GM18951 (cell line): ENCODE measurements around the gene TXNL4A.
"Not testable (repeated sequence)": the region's sequence is repeated elsewhere in the genome, so short reads cannot be mapped to it uniquely, and the experiment has no call there.

Experiments
- POLR2A ChIP-seq: IDR thresholded peaks from 4 replicates; pipeline ENCODE4 v1.6.1; 2011; ENCODE audit warnings: mild to moderate bottlenecking; ENCODE audit not compliant: insufficient read length, insufficient read depth; ENCODE audit errors: extremely low read depth
- in situ Hi-C: fragments of 300-500 bp; cut with MboI; formaldehyde crosslinking; loops from one replicate; pipeline ENCODE4 v1.12.0; 2022; ENCODE audit warnings: low sequenced_read_pairs, mixed read lengths, inconsistent platforms; ENCODE audit not compliant: unreplicated experiment

The TXNL4A gene

DNA sequence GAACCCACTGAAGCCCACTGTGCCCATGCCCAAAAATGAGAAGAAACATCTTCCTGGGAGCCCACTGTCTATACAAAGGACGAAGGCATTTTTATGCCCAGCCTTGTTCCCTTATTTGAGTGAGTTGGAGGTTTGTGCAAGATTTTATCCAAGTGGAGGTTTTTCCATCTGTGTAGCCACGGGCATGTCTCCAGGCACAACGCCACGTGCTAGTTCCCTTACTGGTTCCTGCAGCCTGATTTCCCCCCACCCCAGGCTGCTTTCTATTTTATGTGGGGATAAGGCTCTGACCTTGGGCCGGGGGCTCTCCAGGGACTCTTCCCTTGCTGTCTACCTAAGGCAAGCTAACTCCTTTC is 22.2 kb upstream of the TXNL4A start:
- in situ Hi-C loops: no loop called here
- TF ChIP-seq POLR2A: no peak

DNA sequence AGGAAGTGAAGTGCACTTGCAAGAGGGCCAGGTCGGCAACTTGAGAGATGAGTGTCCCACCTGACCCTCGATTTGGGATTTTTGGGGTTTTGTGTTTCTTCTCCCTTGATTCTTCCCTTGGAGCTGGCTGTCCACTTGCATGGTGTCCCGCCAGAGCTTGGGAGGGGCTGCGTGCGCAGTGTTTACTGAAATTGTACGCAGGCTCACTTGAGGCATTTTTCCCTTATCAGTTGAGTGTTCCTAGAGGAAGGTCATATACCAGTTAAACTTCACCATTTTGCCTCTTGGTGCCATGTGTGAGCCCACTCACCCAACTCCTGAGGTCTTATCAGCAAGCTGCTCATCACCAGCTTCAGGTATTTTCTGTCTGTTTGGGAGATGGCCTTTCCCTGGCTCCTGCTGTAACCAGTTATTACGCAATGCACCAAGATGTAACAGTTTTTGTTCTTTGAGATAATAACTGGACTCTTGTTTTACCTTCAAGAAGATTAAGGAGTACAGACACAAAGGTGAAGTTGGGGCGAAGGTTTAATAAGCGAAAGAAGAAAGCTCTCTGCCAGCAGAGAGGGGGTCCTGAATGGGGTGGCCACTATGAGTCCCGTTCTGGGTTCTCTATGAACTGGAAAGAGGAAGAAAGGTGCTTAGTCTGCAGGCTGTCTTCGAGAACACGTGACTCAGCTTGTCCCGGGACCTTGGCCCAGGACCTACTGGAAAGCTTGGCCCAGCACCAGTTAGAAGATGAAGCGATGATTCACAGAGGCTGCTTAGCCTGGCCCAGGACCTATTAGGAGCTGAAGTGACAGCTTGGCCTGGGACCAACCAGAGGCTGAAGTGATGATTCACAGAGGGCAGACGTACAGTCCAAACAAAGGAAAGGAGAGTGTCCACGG is 21.5 kb upstream of the TXNL4A start:
- in situ Hi-C loops: no loop called here
- TF ChIP-seq POLR2A: no peak

DNA sequence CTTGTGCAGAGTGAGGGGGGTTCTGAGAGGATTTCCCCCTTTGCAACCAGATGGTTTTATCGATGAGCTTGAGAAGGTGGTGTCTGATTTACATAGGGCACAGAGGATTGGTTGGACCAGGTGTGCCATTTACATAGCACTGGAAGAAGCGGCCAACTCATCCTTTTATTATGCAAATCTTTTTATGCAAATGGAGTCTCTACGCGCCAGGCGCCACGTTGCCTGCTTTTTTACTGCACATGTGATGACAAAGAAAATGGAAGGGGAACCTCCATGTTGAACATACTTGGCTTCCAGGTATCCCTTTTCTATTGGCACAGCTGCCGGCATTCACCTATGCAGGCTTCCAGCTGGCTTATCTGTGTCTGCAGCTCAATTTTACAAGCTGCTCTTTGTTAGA is 18.4 kb upstream of the TXNL4A start:
- TF ChIP-seq POLR2A: no peak
- in situ Hi-C loops: no loop called here

DNA sequence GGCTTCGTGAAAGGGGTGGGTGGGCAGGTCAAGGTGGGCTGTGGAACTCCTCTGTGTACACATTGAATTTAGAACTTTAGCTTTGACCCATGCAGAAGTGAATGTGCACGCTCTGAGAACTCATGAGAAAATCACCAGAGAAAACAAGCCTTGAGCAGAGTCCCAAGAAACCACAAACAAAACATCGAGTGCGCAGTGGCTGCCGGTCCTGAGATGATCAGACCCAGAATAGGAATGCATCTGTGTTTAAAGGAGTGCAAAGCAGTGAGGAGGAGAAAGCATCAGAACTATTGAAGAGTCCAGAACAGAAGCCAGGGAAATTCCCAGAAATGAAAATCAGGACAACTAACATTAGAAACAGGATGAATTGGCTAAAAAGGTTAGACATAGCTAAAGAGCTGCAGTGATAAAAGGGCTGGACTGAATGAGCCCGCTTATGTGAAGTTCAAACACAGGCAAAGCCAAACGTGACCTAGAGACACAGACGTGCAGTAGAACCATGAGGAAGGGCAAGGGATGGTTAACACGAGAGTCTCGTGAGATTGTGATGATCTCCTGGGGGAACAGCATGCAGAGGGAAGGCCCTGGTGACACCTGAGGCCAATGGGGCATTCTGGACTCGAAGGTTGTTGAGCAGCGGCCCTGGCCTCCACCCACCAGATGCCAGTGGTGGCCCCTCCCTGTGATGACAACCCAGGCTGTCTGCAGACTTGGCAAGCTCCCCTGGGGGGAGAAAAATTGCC is 16.4 kb upstream of the TXNL4A start:
- TF ChIP-seq POLR2A: no peak
- in situ Hi-C loops: no loop called here

DNA sequence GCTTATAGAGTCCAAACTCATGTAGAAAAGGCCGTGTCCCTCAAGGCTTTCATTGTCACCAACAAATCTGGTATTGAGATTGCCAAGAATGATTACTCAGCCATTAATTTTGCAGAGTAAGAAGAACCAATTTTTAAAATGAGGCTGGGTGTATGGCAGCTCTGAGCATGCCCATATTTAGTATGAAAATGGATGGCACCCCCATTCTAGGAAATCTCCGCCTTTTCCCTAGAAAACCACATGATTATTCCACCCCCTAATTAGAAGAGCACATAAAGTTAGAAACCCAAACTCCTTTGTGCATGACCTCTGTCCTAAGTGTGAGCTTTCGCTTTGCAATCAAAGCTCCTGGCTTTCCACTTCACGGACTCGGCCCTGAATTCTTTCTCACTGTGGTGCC is 14.1 kb upstream of the TXNL4A start:
- no peak for TF ChIP-seq POLR2A
- in situ Hi-C loops: no loop called here

DNA sequence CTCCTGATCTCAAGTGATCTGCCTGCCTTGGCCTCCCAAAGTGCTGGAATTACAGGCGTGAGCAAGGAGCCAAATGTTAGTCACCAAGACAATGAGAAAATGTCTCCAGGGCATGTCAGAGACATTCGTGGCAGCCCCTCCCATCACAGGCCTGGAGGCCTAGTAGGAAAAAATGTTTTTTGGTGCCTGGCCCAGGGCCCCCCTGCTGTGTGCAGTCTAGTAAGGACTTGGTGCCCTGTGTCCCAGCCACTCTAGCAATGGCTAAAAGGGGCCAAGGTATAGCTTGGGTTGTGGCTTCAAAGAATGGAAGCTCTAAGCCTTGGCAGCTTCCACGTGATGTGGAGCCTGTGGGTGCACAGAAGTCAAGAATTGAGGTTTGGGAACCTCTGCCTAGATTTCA is 12.5 kb upstream of the TXNL4A start:
- TF ChIP-seq POLR2A: no peak
- in situ Hi-C loops: no loop called here

DNA sequence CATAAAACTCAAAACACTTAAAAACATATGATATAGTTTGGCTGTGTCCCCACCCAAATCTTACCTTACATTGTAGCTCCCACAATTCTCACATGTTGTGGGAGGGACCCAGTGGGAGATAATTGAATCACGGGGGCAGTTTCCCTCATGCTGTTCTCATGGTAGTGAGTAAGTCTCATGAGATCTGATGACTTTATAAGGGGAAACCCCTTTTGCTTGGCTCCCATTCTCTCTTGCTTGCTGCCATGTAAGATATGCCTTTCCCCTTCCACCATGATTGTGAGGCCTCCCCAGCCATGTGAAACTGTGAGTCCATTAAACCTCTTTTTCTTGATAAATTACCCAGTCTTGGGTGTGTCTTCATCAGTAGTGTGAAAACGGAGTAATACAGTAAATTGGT is 11.3 kb upstream of the TXNL4A start:
- in situ Hi-C loops: not testable (repeated sequence)

DNA sequence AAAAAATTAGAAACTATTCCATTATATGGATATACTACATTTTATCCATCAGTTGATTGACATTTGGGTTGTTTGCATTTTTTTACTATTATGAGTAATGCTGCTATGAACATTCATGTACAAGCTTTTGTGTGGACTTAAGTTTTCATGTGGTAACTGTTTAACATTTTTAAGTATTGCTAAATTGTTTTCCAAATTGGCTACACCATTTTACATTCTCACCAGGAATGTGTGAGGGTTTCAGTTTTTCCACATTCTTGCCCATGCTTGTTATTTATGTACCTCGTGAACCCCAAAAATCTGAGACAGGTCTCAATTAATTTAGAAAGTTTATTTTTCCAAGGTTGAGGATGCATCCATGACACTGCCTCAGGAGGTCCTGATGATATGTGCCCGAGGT is 3.1 kb upstream of the TXNL4A start:
- in situ Hi-C loops: no loop called here
- no peak for TF ChIP-seq POLR2A

DNA sequence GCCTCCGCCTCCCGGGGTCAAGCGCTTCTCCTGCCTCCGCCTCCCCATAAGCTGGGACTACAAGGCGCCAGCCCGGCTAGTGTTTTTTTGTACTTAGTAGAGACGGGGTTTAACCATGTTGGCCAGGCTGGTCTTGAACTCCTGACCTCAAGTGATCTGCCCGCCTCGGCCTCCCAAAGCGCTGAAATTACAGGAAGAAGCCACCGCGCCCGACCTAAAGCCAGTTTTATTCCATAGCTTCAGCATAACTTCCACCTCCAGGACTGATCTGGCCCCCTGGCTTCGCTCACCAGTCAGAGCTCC is 783 bp upstream of the TXNL4A start:
- in situ Hi-C loops: no loop called here
- TF ChIP-seq POLR2A: no peak

DNA sequence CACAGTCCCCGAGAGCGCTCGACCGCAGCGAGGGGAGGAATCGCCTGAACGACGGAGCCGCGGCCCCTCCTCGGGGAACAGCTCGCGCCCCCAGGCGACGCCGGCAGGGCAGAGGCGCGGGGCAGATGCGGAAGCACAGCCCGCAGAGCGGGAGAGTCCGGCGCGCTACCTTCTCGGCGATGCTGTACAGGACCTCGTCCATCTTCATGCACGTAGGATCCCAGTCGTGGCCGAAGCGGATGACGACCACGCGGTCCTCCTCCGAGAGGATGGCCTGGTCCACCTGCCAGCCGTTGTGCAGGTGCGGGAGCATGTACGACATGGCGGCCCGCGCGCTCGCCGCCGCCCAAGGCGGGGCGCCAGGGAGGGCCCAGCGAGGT is 302 bp downstream of the TXNL4A start:
- no peak for TF ChIP-seq POLR2A
- in situ Hi-C loops: no loop called here

DNA sequence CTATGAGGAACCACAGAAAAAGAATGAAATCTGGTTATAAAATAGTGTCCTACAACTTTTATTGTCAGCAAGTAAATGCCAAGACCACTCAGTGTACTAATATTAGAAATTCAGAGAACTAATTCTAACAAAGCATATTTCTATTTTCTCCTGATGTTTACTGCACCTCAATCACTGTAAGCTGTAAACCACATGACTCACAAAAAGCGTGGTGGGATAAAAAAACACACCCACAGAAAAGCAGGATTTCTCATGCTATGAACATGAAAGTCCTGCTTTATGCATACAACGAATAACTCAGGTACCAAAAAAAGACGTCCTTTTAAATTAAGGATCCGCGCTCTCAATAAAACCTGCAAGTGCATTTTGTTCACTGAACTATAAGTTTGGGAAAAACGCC is 797 bp downstream of the TXNL4A start:
- no peak for TF ChIP-seq POLR2A
- in situ Hi-C loops: no loop called here

DNA sequence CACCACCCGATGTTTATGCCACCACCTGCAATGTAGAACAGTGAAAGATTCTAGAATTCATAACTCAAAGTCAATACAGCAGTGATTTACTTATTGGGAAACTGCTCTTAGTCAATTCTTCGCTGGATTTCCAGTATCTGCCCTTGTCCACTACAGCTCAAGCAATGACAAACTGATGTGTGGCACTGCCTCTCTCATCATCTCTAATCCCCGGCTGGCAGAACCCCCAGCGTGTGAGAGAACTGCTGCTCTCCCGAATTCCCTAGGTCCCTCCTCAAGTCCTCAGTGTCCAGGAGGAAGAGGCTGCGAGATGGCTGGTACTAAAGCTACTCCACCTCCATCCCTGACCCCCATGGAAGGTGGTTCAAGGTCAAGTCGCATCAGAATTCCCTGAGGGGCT is 1.6 kb downstream of the TXNL4A start:
- in situ Hi-C loops: no loop called here
- TF ChIP-seq POLR2A: no peak

DNA sequence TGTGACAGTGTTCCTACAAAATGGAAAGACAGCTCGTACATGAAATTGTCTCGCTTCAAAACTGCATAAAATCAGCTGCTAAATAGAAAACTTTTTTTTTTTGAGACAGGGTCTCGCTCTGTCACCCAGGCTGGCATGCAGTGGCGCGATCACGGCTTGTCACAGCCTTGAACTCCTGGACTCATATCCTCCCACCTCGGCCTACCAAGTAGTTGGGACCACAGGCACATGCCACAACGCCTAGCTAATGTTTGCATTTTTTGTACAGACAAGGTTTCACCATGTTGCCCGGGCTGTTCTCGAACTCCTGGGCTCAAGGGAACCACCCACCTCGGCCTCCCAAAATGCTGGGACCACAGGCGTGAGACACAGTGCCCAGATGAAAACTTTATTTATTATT is 3.2 kb downstream of the TXNL4A start:
- in situ Hi-C loops: no loop called here
- no peak for TF ChIP-seq POLR2A

DNA sequence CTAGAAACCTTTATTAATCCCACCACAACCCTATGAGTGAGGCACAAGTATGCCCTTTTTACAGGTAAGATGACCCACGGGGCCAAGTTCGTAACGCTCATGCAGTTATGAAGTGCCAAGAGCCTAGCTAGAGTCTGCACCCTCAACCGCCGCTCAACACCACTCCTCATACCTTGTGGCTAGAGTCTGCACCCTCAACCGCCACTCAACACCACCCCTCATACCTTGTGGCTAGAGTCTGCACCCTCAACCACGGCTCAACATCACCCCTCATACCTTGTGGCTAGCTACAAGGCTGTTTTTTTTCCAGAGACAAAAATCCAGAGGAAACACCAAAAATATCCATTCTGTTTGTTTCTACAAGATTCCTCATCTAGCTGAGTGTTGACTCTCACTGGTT is 4.6 kb downstream of the TXNL4A start:
- TF ChIP-seq POLR2A: no peak
- in situ Hi-C loops: no loop called here
